Stimulated activated naive CD4-positive, alpha-beta T cell (primary cell): ENCODE data around the gene SCN2A.
"Not testable (repeated sequence)": the region's sequence is repeated elsewhere in the genome, so short reads cannot be mapped to it uniquely, and the experiment has no call there.

Experiments used
- DNase-seq, 6 experiments: peaks; one replicate each; lab custom pipeline; 2025; lab: John Stamatoyannopoulos, UW

The SCN2A gene

DNA sequence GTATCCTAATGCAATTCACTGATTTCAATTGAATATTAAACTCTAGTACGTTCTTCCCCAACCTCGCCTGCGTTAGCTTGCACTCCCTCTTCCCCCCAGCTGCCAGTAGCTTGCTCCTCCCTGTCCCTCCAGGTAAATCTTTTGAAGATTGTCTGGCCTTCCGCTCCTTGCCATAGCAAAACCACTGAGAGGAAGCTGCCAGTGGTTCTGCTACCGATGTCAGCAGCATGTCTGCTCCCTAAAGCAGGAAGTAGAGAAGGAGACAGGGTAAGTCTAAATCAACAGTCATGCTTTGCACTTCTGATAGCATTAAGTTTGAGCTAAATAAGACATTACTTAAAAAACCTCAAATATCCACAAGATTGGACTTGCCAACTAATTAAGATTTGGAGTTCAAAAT lies 89.1 kb downstream of the SCN2A start:
- peak in 3 of 6 experiments; percentile 3 to 40 (median 35) for DNase-seq

DNA sequence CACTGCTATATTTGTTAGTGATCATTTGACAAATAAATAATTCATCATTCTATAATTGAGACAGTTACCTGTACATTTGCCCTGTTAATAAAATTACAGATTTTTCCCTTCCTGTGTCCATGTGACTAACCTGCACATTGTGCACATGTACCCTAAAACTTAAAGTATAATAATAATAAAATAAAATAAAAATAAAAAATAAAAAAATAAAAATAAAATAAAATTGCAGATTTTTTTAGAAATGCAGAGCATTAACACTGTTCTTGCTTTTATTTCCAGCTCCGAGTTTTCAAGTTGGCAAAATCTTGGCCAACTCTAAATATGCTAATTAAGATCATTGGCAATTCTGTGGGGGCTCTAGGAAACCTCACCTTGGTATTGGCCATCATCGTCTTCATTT lies 105.1 kb downstream of the SCN2A start:
- not testable (repeated sequence) for DNase-seq

- no peak for DNase-seq
These were observed 109.2 kb downstream of the SCN2A start for GRCh38 chr2:165348441-165348840.

GRCh38 chr2:165349181-165349580 lies 110.0 kb downstream of the SCN2A start:
- no peak for DNase-seq

DNA sequence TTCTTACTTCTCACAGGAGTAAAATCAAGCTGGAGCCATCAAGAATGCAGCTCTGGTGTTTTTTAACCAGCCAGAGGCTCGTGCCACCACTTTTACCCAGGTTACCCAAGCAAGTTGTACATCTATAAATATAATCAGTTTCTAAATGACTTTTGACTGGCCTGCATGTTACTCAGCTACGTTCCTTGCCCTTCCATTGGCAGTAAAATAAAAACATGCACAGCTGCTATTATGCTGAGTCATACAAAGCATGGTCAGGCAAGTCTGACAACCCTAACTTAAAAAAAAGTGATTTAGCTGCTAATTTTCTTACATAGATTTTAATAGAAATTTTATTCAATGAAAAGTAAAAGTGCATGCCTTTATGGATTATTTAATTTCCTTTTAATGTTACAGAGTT lies 118.5 kb downstream of the SCN2A start:
- no peak for DNase-seq

DNA sequence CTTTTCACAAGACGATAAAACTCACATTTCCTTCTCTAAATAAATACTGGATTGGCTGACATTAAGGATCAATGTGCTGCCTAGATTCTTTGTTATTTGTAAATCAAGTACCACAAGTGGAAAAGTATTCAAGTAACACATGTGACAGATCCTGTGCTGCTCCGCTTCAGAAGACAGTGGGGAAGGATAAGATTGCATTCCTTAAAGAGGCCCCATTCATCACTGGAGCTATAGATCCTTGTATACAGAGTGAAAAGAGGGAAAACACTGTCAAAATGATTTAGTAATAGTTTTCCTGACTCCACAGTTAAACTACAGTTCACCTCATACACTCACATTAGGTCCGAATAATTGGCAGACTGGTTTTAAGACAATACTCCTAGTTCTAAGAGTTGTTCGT lies 122.3 kb downstream of the SCN2A start:
- no peak for DNase-seq

DNA sequence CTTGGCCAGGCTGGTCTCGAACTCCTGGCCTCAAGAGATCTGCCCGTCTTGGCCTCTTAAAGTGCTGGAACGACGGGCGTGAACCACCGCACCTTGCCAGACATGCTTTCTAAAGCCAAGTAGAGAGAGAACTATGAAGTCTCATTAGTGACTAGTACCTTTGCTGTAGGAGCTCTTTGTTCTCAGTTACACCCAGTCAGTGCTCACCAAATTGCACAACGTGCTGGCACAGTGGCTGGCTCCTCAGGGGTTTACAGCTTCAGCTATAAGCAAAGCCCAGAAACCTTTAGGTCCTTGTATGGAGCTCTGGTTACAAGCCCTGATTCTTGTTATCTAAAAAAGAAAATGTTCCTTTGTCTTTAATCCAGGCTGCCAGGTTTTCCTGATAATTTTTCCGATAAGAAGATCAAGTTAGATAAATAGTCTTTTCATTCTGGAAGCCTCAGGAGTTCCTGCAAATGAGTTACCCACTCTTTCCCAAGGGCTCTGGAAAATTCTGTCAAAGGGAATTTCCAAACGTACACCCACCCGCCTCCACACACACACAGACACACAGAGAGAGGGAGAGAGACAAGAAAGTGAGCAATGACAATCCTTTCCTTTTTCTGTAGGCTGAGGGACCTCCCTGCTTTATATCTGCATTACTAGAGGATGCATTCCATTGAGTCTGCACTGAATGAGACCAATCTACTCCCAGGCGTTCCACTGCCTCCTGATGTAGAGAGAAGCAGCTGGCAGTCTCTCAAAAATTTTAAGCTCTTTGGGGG lies 130.1 kb downstream of the SCN2A start:
- DNase-seq: no peak

GRCh38 chr2:165369898-165370296 lies 130.7 kb downstream of the SCN2A start:
- no peak for DNase-seq

DNA sequence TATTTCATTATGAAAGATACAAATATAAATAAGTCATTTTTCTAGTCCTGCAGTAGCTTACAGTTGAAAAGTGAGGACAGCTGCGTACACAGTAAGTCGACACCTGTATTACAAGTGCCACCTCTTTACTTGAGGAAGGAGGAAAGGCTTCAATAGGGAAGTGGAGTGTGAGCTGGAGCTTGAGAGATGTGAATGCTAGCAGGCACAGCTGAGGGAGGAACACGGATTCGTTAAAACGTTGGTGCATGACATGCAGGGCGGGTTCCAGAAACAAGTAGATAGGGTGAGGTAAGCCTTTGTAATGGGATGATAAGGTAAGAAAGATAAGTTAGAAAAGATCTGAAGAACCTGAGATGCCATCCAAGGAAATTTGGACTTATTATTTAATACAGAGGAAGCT lies 132.1 kb downstream of the SCN2A start:
- no peak for DNase-seq

DNA sequence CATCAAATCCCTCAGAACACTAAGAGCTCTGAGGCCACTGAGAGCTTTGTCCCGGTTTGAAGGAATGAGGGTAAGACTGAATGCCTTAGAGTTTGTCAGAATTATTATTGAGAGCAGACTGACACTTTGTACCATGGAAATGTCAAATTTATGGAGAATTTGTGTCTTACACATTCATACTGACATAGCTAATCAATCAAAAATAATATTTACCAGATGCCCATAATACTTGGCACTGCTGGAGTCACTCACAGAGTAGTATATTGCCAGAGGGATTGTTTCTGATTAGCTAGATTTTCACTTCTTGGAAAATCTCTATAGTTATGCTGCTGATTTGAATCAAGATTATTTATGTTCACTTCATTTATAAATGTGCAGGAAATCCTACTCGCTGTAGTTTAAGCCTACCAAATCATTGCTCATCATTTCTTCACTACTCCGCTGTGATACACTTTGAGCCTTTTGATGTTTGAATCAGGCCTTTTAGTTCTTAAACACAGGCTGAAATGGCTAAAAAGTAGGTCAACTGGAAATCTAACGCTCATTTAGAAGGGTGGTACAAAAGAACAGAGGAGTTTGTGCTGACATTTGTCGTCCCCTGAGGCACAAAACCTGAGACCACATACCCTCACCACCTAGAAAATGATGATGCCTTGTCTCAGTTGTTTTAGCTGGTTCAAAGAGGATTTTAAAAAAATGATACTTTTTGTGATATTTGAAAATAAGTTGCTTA lies 134.2 kb downstream of the SCN2A start:
- DNase-seq: no peak

- DNase-seq: no peak
These were observed 137.4 kb downstream of the SCN2A start for GRCh38 chr2:165376571-165376975.

DNA sequence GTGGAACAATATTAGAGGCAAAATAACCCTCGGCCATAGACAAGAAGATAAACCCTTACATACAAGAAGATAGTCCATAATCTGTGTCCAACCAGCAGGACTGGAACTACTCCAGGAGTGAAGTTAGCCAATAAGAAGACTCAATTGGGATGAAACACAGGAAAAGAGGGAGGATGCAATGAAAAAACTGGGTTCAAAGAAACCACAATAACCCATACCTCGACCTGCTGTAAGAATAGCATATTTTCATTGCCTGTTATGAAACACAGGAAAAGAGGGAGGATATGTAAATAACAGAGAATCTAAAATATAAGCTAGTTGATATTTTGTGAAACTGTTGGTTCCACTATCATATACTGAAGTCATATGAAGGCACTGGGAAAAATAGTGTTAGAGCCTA lies 143.1 kb downstream of the SCN2A start:
- DNase-seq: no peak

DNA sequence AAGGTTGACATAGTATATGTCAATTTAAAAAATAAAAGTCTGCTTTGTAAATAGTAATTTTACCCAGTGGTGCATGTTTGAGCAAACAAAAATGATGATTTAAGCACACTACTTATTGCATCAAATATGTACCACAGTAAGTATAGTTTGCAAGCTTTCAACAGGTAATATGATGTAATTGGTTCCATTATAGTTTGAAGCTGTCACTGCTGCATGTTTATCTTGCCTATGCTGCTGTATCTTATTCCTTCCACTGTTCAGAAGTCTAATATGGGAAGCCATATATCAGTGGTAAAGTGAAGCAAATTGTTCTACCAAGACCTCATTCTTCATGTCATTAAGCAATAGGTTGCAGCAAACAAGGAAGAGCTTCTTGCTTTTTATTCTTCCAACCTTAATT lies 151.7 kb downstream of the SCN2A start:
- no peak for DNase-seq

DNA sequence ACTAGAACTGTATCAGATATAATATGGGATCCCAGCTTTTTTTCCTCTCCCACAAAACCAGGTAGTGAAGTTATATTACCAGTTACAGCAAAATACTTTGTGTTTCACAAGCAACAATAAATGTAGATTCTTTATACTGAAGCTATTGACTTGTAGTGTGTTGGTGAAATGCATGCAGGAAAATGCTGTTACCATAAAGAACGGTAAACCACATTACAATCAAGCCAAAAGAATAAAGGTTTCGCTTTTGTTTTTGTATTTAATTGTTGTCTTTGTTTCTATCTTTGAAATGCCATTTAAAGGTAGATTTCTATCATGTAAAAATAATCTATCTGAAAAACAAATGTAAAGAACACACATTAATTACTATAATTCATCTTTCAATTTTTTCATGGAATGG lies 152.6 kb downstream of the SCN2A start:
- DNase-seq: no peak

DNA sequence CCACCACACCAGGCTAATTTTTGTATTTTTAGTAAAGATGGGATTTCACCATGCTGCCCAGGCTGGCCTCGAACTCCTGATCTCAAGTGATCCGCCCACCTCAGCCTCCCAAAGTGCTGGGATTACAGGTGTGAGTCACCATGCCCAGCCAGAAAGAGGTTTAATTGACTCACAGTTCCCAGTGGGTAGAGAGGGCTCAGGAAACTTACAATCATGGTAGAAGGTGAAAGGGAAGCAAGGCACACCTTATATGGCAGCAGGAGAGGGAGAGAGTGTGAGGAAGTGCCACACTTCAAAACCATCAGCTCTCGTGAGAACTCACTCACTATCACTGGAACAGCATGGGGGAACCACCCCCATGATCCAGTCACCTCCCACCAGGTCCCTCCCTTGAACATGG lies 159.4 kb downstream of the SCN2A start:
- not testable (repeated sequence) for DNase-seq

DNA sequence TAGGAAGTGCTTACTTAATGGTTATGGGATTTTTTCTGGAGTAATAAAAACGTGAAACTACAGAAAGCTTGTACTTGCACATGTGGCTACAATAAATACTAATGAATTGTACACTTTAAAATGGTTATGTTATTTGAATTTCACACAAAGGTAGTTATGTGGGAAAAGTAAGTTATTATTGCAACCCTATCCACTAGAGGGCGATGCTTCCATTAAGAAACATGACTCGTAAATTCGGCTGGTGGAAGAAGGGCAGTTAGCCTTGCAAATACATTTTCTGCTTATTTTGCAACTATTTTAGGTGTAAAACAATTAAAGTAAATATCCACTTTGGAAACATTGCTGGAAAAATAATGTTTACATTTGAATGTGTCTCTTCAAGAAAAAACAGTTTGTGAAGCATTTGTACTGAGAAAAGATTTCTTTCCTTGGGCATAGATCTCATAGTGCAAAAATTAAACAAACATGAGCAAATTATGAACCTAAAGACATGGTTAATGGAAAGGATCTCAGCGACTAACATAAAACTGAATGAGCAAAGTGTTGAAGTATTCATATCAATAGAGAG lies 162.2 kb downstream of the SCN2A start:
- peak in 2 of 6 experiments; percentile 39 to 64 for DNase-seq

DNA sequence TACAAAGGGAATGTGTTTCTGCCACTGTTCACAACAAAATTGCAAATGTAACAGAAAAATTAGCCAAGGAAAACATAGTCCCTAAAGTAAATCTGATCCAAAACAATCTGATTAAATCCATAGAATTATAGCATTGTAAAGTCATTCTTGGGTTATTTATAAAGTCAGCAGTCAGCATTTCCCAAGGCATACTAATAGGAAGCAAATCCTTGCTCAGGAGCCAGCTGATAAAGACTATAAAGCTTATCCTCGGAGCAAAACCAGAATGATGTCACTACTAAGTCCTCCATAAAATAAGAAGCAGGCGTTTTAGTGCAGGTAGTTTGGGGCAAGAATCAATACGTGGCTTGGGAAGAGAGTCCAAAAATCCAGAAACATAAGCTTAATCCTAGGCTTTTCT lies 162.9 kb downstream of the SCN2A start:
- DNase-seq: no peak

DNA sequence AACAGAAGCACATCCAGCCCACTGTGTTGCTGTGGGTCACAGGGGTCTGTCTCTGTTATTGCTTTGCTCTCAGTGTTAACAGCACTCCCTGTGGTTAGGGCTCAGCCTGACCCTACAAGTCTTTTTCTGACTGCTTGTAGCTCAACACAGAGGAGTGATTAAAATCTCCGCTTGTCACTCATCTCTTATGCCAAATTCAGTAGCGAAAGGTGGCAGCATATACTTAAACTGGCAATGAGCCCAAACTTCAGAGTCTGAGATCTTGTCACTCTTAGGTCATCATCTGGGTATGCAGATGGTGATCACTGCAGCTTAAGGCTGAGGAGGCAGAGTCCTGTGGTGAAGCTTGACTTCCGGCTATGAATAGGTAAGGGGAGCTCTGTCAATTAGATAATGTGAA lies 167.0 kb downstream of the SCN2A start:
- no peak for DNase-seq

DNA sequence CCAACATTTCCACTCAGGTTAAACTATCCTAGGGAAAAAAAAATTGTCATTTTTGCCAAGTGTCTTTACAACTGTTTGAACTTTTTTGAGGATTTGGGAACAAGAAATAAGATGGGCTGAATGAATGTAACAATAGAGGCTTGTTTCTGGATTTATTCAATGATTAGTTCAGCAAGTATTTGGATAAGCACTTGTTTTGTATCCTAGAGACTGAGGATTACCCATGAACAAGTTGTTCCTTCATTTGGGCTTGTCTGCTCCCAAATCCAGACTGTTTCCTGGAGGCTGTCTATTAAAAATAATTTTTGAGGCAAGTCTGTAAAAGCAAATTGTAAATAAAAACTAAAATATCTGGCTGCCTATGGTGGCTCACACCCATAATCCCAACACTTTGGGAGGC lies 168.3 kb downstream of the SCN2A start:
- DNase-seq: no peak

DNA sequence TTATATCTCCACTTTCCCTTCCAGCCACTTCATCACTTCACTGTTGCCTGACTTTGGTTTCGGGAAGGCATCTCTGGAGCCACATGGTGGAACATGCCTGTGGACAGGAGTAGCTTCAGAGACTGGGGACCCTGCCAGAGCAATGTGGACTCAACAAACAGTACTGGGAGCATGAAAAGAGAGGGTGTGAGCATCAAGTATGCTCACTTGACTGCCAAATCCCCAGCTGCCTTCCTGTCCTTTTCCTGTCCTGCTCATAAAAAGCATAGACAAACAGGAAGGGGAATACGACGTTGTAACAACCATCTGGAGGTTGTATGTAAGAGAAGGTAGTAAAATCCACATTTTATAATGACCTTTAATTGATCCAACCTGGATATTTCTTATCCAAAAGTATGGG lies 169.0 kb downstream of the SCN2A start:
- DNase-seq: no peak

- no peak for DNase-seq
These were observed 171.1 kb downstream of the SCN2A start for GRCh38 chr2:165410276-165410675.

GRCh38 chr2:165414187-165414586 lies 175.0 kb downstream of the SCN2A start:
- DNase-seq: no peak

DNA sequence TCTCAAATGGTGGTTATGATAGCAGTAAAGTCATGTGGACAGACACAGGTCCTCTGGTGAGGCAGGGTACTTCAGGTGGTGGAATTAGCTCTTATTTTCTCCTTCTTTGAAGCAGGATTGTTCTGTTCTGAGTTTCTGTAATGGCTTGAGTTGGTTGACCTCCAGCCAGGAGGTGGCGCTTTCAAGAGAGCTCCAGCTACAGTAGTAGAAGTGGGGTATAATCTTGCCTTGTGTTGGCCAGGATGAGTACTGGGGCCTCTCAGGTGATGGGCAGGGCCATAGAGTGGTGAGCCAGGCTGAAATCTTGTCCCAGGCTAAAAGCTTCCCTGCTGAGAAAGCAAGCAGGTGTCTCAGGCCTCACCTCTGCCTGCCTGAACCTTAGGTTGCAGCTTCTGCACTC lies 177.8 kb downstream of the SCN2A start:
- DNase-seq: no peak
